ENCODE results near the gene PFDN5. TPM values are rescaled to one million over a fixed set of nuclear protein-coding genes. Genes with fewer than 3 reads are reported as not detected.

PFDN5 gene
- total RNA-seq, 2 donors from 2014 or later = 305 to 445 TPM

DNA sequence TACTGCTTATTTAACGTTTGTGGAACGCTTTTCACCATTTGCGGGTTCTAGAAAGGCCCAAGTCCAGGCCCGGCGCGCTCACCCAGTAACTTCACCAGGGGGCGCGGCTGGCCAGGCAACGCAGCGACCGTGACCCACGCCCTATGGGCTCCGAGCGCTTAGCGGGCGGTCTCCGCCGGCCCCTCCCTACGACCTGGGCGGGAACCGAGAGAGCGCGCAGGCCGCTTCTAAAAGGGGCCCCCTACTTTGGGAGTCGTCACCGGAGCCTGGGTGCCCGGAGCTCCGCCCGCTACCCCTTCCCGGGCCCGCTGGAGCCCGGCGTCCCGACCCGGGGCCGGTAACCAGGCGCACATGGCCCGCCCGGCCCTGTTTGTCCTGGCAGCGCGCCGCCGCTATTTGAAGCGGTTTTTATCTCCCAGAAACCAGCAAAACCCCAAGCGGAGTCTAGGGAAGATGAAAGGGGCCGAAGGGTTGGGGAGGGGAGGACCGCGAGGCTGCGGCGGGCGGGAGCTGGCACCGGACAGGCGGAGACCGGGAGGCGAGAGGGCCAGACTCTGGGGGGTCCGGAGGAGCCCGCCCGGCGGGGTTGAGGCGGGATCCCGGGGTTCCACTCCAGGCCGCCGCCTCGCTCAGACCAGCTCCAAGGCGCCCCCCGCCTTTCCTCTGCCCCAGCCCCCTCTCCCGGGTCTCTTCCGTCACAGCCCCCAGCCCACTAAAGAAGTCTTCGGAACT, 29.6 kb downstream of the PFDN5 start:
- H3K27me3 ChIP-seq (replicated peaks; ENCODE audit: insufficient read depth) = no peaks in the 10 kb centered on the region
- H3K36me3 ChIP-seq = no peaks in the 10 kb centered on the region
- ATAC-seq (ENCODE audit: insufficient number of reproducible peaks, low FRiP score, low read depth) (peak; percentile 24), DNase-seq (ENCODE audit: low spot score) (peak; percentile 86)
- peak; percentile 64 for TF ChIP-seq CTCF (IDR thresholded peaks at IDR 0.05)
- H3K27ac ChIP-seq = peak overlapping the region; percentile 84 to 94
- H3K9me3 ChIP-seq = no peaks in the 10 kb centered on the region
- peak overlapping the region; percentile 94 for H3K4me3 ChIP-seq
- H3K4me1 ChIP-seq (ENCODE audit: control insufficient read depth in 1 of 2, low read depth in 2 of 2) = peaks cover 21 to 34% of the 10 kb centered on the region in 2 donors

GRCh38 chr12:53325511-53326061, 30.2 kb downstream of the PFDN5 start:
- Histone ChIP-seq H3K4me3 (peak overlapping the region; percentile 94), H3K36me3 (no peaks in the 10 kb centered on the region), H3K4me1 (ENCODE audit: control insufficient read depth in 1 of 2, low read depth in 2 of 2) (peaks cover 15 to 28% of the 10 kb centered on the region in 2 donors), H3K27me3 (replicated peaks; ENCODE audit: insufficient read depth) (no peaks in the 10 kb centered on the region), H3K9me3 (no peaks in the 10 kb centered on the region), H3K27ac (peak overlapping the region; percentile 84 to 94)
- ATAC-seq (ENCODE audit: insufficient number of reproducible peaks, low FRiP score, low read depth) (no peak), DNase-seq (ENCODE audit: low spot score) (no peak)
- TF ChIP-seq CTCF (IDR thresholded peaks at IDR 0.05) = peak; percentile 8

DNA sequence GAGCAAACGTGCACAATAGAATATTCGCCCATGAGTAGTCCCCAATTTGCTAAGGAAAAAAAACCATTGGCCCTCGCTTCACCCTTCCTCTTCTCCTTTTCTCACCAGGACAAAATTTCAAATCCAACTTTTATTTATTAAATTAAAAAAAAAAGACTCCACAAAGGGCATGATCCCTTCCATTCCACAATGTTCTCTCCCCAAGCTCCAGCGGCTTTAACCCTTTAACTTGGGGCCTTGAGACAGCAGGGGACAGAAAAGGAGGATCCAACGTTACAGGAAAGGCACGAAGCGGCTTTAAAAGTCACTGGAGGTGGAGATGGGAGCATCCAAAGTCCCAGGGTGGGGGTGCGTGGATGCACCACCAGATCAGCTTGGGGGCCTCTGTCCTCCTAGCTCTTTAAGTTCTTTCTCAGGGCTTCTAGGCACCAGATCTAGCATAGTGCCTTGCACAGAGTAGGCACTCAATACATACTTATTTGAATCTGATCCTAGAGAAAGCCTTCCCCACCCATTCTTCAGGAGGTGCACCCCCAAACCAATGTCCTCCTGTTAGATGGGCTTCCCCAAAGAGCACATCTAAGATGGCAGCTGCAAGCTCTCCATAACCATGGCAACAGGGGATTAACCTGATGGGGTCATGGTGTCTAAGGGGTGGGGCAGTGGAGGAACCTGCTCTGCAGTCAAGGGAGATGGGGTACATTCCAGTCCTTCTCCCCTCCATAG, 31.3 kb downstream of the PFDN5 start:
- H3K36me3 ChIP-seq = no peaks in the 10 kb centered on the region
- H3K9me3 ChIP-seq = no peaks in the 10 kb centered on the region
- H3K4me3 ChIP-seq = peak overlapping the region; percentile 94
- ATAC-seq (ENCODE audit: insufficient number of reproducible peaks, low FRiP score, low read depth) (no peak), DNase-seq (ENCODE audit: low spot score) (no peak)
- H3K27ac ChIP-seq = no peak overlapping the region
- H3K27me3 ChIP-seq (replicated peaks; ENCODE audit: insufficient read depth) = no peaks in the 10 kb centered on the region
- no peak for TF ChIP-seq CTCF (IDR thresholded peaks at IDR 0.05)
- H3K4me1 ChIP-seq (ENCODE audit: control insufficient read depth in 1 of 2, low read depth in 2 of 2) = peaks cover 14 to 25% of the 10 kb centered on the region in 2 donors

GRCh38 chr12:53327435-53328042, 32.2 kb downstream of the PFDN5 start:
- no peak overlapping the region for H3K27ac ChIP-seq
- no peak for DNase-seq (ENCODE audit: low spot score)
- no peak for ATAC-seq (ENCODE audit: insufficient number of reproducible peaks, low FRiP score, low read depth)
- peaks cover 11 to 17% of the 10 kb centered on the region in 2 donors for H3K4me1 ChIP-seq (ENCODE audit: control insufficient read depth in 1 of 2, low read depth in 2 of 2)
- H3K36me3 ChIP-seq = no peaks in the 10 kb centered on the region
- peak; percentile 18 for TF ChIP-seq CTCF (IDR thresholded peaks at IDR 0.05)
- no peaks in the 10 kb centered on the region for H3K27me3 ChIP-seq (replicated peaks; ENCODE audit: insufficient read depth)
- no peak overlapping the region for H3K4me3 ChIP-seq
- no peaks in the 10 kb centered on the region for H3K9me3 ChIP-seq

DNA sequence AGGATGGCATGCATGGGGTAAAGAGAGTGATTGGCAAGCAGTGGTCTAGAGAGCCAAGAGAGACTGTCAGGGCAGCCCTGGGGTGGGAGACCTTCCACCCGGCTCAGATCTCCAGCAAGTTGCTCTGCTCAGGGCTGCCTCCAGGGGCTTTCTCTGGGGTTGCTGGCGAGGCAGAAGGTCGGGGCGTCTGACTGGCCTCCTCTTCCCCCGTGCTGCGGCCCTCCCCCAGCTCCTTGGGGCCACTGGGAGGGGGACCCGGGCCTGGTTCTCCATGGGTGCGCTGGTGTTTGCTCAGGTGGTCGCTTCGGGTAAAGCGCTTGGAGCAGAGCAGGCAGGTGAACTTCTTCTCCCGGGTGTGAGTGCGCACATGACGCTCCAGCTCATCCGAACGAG, 32.7 kb downstream of the PFDN5 start:
- Histone ChIP-seq H3K4me3 (no peak overlapping the region), H3K27me3 (replicated peaks; ENCODE audit: insufficient read depth) (no peaks in the 10 kb centered on the region), H3K4me1 (ENCODE audit: control insufficient read depth in 1 of 2, low read depth in 2 of 2) (peaks cover 11 to 17% of the 10 kb centered on the region in 2 donors), H3K27ac (no peak overlapping the region), H3K9me3 (no peaks in the 10 kb centered on the region), H3K36me3 (no peaks in the 10 kb centered on the region)
- no peak for ATAC-seq (ENCODE audit: insufficient number of reproducible peaks, low FRiP score, low read depth)
- DNase-seq (ENCODE audit: low spot score) = no peak
- no peak for TF ChIP-seq CTCF (IDR thresholded peaks at IDR 0.05)

Data from thoracic aorta (tissue), 2 donors.